RWPE2 (cell line): ENCODE results near the gene ENDOV.
"Not testable (repeated sequence)": the region's sequence is repeated elsewhere in the genome, so short reads cannot be mapped to it uniquely, and the experiment has no call there.

Source experiments
- ATAC-seq: fragments of 200-7000 bp; cut with Tn5 transposase; 3 replicates; pipeline ENCODE4 v1.9.1; 2021; ENCODE audit warnings: low read depth
- DNase-seq: peaks from one replicate; pipeline ENCODE4 v3.0.0-alpha.2; 2020; ENCODE audit warnings: low spot score
- H3K27ac ChIP-seq: fragments of 450-650 bp; 2 replicates; pipeline ENCODE4 v1.5.1; 2017; ENCODE audit warnings: mild to moderate bottlenecking; ENCODE audit not compliant: poor library complexity, severe bottlenecking
- H3K27me3 ChIP-seq: fragments of 250-450 bp; sonication (Bioruptor Pico); 2 replicates; pipeline ENCODE4 v1.5.1; 2021; ENCODE audit warnings: mild to moderate bottlenecking, moderate library complexity; ENCODE audit not compliant: insufficient read depth, poor library complexity, severe bottlenecking
- H3K36me3 ChIP-seq: fragments of 250-450 bp; sonication (Bioruptor Pico); 2 replicates; pipeline ENCODE4 v1.5.1; 2020; ENCODE audit warnings: low read depth, mild to moderate bottlenecking, moderate library complexity
- H3K4me1 ChIP-seq: fragments of 250-450 bp; sonication (Bioruptor Pico); 2 replicates; pipeline ENCODE4 v1.5.1; 2021; ENCODE audit warnings: mild to moderate bottlenecking, moderate library complexity; ENCODE audit not compliant: insufficient read depth, poor library complexity, severe bottlenecking
- H3K4me3 ChIP-seq: fragments of 250-450 bp; sonication (Bioruptor Pico); 2 replicates; pipeline ENCODE4 v1.5.1; 2021; ENCODE audit warnings: mild to moderate bottlenecking, moderate library complexity; ENCODE audit not compliant: severe bottlenecking
- H3K9me3 ChIP-seq: fragments of 250-450 bp; sonication (Bioruptor Pico); 2 replicates; pipeline ENCODE4 v1.5.1; 2021; ENCODE audit warnings: mild to moderate bottlenecking, moderate library complexity; ENCODE audit not compliant: severe bottlenecking
- CTCF ChIP-seq: fragments of 450-650 bp; IDR thresholded peaks from one replicate; pipeline ENCODE4 v1.5.1; 2017; ENCODE audit warnings: mild to moderate bottlenecking, moderate library complexity; ENCODE audit not compliant: poor library complexity, severe bottlenecking

Gene ENDOV

GRCh38 chr17:80396157-80397033, 18.6 kb upstream of the ENDOV start:
- Histone ChIP-seq H3K9me3 (no peaks in the 10 kb centered on the region), H3K27ac (no peak overlapping the region), H3K27me3 (no peaks in the 10 kb centered on the region), H3K36me3 (peaks cover 29% of the 10 kb centered on the region), H3K4me1 (no peaks in the 10 kb centered on the region), H3K4me3 (no peak overlapping the region)
- TF ChIP-seq CTCF: no peak
- ATAC-seq (peak; percentile 32; the same call in 2 of the 3 replicates), DNase-seq (peak; percentile 17)

- ATAC-seq (peak; percentile 13; the same call in 1 of the 3 replicates), DNase-seq (no peak)
- no peaks in the 10 kb centered on the region for H3K9me3 ChIP-seq
- no peak overlapping the region for H3K4me3 ChIP-seq
- no peaks in the 10 kb centered on the region for H3K4me1 ChIP-seq
- no peak for TF ChIP-seq CTCF
- no peaks in the 10 kb centered on the region for H3K27me3 ChIP-seq
- peaks cover 23% of the 10 kb centered on the region for H3K36me3 ChIP-seq
- H3K27ac ChIP-seq: no peak overlapping the region
These were observed 18.0 kb upstream of the ENDOV start for GRCh38 chr17:80397034-80397387.

GRCh38 chr17:80397686-80398085, 17.3 kb upstream of the ENDOV start:
- DNase-seq: peak; percentile 39
- Histone ChIP-seq H3K9me3 (no peaks in the 10 kb centered on the region), H3K27ac (no peak overlapping the region), H3K4me3 (no peak overlapping the region), H3K27me3 (no peaks in the 10 kb centered on the region), H3K36me3 (peaks cover 16% of the 10 kb centered on the region), H3K4me1 (no peaks in the 10 kb centered on the region)
- no peak for ATAC-seq
- TF ChIP-seq CTCF: no peak

GRCh38 chr17:80401086-80401485, 13.9 kb upstream of the ENDOV start:
- H3K9me3 ChIP-seq, H3K27ac ChIP-seq, H3K4me3 ChIP-seq, H3K4me1 ChIP-seq, ATAC-seq, H3K27me3 ChIP-seq, H3K36me3 ChIP-seq: not testable (repeated sequence)
- DNase-seq: peak; percentile 51

GRCh38 chr17:80402102-80402501, 12.9 kb upstream of the ENDOV start:
- not testable (repeated sequence) for ATAC-seq, H3K4me1 ChIP-seq, H3K4me3 ChIP-seq, H3K27ac ChIP-seq, H3K27me3 ChIP-seq, H3K36me3 ChIP-seq, H3K9me3 ChIP-seq
- DNase-seq: peak; percentile 54

- Histone ChIP-seq H3K27ac (no peak overlapping the region), H3K9me3 (no peaks in the 10 kb centered on the region), H3K4me1 (no peaks in the 10 kb centered on the region), H3K4me3 (no peak overlapping the region), H3K27me3 (no peaks in the 10 kb centered on the region), H3K36me3 (no peaks in the 10 kb centered on the region)
- ATAC-seq (no peak), DNase-seq (no peak)
- TF ChIP-seq CTCF: no peak
These were observed 12.0 kb upstream of the ENDOV start for GRCh38 chr17:80402959-80403358.
